Cardiac fibroblast (primary cell): Measurements from ENCODE around the gene CARMIL1.

Experiments used
- DNase-seq, 2 donors: peaks; one replicate each; pipeline versions ENCODE4 v3.0.0 to v3.0.0-alpha.2; 2010; ENCODE audit warnings: low read depth in 2 of 2
- H3K4me3 ChIP-seq, 2 donors: replicated peaks in 1 of 2; 1 replicate in 1 of 2; 2 replicates in 1 of 2; pipeline ENCODE4 v1.5.1; 2011; ENCODE audit warnings: low read depth in 2 of 2, low read length in 2 of 2, mild to moderate bottlenecking in 2 of 2, moderate library complexity in 1 of 2
- CTCF ChIP-seq: IDR thresholded peaks from one replicate; pipeline ENCODE4 v1.5.1; 2011; ENCODE audit warnings: low read depth, mild to moderate bottlenecking, low read length, inconsistent platforms

Gene CARMIL1

GRCh38 chr6:25402125-25402524 lies 123.0 kb downstream of the CARMIL1 start:
- DNase-seq, result no peak
- no peak for TF ChIP-seq CTCF
- H3K4me3 ChIP-seq, result no peak overlapping the region

- no peak overlapping the region for H3K4me3 ChIP-seq
These were observed 124.0 kb downstream of the CARMIL1 start for GRCh38 chr6:25403150-25403549.

GRCh38 chr6:25404091-25404490 lies 124.9 kb downstream of the CARMIL1 start:
- DNase-seq, result no peak
- no peak overlapping the region for H3K4me3 ChIP-seq

More at GRCh38 chr6:25403150-25403549, 124.0 kb downstream of the CARMIL1 start:
- TF ChIP-seq CTCF, result no peak
- no peak for DNase-seq

GRCh38 chr6:25404693-25405169 lies 125.6 kb downstream of the CARMIL1 start:
- DNase-seq, result no peak
- no peak overlapping the region for H3K4me3 ChIP-seq
- no peak for TF ChIP-seq CTCF

More at GRCh38 chr6:25404091-25404490, 124.9 kb downstream of the CARMIL1 start:
- no peak for TF ChIP-seq CTCF

- no peak overlapping the region for H3K4me3 ChIP-seq
- TF ChIP-seq CTCF, result no peak
- DNase-seq, result no peak
These were observed 126.3 kb downstream of the CARMIL1 start for GRCh38 chr6:25405442-25405841.

GRCh38 chr6:25407431-25407830 lies 128.3 kb downstream of the CARMIL1 start:
- DNase-seq, result no peak
- H3K4me3 ChIP-seq, result no peak overlapping the region

More at GRCh38 chr6:25407431-25407830, 128.3 kb downstream of the CARMIL1 start:
- TF ChIP-seq CTCF, result no peak
